GM18511 (cell line): ENCODE data around the gene SUCO.

ENCODE experiments used
- ATAC-seq: cut with Tn5 transposase; IDR thresholded peaks from one replicate; pipeline ENCODE4 v1.9.1; 2021; ENCODE audit warnings: mild to moderate bottlenecking, moderate library complexity; ENCODE audit not compliant: unreplicated experiment

The SUCO gene

DNA sequence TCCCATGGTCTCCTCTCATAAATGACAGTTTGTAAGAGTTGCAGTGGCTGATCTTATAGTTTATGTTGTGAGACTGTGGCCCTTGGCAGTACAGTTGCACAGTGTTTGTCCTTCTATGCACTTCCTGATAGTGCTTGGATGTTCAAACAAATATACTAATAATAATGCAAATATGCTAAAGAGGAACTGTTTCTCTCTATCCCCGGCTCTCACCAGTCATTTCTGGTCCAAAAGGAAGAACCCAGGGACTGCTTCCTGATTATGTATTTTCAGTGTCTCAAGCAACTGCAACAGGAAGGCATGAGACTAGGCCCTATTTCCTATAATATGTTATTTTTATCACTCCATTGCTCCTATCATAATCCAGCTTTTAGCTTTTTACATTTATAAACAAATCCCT, 17.0 kb upstream of the SUCO start:
- no peak for ATAC-seq

DNA sequence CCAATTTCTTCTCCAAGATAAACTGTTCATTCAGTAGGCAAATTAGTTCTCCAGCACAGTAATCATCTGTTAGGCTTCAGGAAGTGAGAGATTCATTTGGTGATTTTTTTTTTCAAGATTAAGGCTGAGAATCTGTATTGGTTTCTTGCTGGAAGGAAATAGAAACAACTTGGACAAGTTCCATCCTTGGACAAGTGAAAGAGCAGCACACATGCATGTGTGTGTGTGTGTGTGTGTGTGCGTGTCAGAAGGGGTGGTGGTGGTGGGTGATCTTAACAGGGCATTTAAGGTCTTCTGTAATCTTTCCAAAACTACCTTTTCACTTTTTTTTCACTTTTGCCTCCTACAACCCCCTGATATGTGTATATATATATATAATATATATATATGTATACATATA, 15.9 kb upstream of the SUCO start:
- no peak for ATAC-seq

DNA sequence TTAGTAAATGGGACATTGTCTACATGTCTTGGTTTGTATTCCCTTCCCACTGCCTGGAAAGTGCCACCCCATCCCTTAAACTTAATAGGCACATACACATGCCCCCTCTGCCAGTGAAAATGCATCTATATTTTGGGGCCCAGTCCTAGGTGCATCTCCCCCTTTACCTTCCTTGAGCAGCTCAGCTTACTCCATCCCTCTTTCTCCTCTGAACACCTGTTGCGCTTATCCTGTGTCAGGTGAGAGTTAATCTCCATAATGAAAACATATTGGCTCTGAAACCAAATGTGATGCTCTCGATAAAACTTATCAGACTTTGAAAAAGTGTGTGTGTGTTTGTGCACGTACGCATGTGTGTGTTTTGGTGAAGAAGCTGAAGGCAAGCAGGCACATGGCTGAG, 15.4 kb upstream of the SUCO start:
- ATAC-seq = no peak

- ATAC-seq = no peak
Measured at GRCh38 chr1:172529304-172529703, 3.6 kb upstream of the SUCO start.

GRCh38 chr1:172530000-172530399, 3.0 kb upstream of the SUCO start:
- ATAC-seq = no peak

GRCh38 chr1:172531412-172532182, 1.4 kb upstream of the SUCO start:
- ATAC-seq = no peak

DNA sequence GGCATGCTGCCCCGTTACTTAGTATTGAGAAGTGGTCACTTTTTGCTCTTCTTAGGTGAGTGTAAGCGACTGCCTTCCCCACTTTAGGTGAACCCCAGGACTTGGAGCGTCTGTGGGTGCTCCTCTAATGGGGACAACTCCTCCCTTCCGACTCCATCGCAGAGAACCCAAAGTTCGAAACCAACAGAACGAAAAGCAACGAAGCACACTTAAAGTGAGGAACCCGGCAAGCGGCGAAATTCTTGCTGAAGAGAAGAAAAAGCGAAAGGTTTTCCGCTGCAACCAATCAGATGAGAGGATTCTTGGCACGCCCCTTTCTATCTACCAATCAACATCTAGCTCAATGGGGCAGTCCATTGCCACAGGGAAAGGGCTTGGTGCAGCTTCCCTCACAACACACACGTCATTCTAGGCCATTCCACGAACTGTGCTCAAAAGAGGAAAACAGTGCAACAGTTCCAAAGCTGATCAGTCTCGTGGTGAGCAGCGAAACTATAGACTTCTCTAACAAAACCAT, 709 bp upstream of the SUCO start:
- ATAC-seq = peak; percentile 78

DNA sequence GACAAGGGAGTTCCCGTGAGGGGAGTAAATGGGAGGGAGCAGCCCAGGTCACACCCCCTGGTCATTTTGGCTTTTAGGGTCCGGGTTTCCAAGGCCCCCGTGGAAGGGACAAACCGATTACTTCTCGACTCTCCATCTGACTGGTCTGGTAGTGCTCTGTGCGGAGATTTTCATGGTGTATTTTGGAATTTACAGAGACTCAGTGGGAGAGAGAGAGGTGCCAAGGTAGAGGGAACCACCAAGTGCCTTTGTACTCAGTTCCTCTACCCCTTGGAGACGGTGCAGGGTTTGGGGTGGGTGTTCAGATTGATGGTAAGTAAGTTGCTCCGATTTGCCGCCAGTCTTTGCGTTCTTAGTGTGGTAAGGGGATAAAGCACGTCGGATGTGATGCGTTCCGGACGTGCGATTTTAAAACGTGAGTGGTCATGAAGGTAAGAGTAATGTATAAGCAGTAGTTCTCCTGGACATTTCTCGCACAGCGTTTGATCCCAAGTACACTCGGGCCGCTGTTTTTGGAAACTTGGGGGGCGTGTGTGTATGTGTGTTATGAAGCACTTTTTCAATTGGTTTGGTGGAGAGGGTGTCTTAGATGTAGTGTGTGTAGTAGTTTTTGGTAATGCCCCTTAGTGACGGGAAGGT, 682 bp downstream of the SUCO start:
- peak; percentile 2 for ATAC-seq

DNA sequence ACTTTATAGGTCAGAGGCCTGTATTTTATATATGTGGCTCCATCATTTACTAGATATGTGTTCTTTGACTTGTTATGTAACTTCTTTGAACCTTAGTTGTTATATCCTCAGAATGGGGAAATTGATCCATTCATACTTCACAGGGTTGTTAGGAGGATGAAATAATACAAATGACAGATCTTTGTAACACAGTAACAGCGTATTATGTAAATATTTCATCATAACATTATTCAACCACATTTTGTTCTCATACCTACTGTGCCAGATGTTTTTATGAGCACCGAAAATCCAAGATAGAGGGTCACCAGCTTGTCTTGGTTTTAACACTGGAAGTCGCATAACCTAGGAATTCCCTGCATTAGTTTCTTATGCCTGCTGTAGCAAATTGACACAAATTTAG, 3.3 kb downstream of the SUCO start:
- no peak for ATAC-seq

- no peak for ATAC-seq
Measured at GRCh38 chr1:172537366-172537765, 4.4 kb downstream of the SUCO start.

GRCh38 chr1:172537827-172538391, 5.0 kb downstream of the SUCO start:
- no peak for ATAC-seq

- no peak for ATAC-seq
Measured at GRCh38 chr1:172540635-172541034, 7.7 kb downstream of the SUCO start.

DNA sequence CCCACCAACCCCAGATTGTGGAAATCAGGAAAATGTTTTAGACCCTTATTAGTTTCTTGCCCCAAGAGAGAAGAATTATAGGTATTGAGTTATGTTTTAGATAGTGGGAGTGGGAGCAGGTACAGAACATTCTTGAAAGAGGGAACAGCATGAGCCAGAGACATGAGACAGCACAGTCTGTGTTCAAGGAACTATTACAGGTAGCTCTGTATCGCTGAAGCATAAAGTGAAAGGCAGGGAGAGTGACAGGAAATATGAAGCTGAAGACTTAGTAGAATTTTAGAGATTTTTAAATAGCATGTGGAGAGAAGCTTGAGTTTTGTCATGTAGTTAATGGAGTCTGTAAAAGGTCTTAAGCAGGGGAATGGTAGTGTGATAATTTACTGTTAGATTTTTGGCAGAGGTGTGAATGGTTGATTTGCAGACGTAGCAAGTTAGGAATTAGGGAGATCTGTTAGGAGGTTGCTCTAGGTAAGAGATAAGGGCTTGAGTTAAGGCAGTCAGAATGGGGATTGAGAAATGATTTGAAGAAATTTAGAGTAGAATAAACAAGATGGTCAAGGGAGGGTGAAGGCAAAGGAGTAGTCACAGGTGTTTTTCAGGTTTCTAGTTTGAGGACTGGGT, 11.6 kb downstream of the SUCO start:
- peak; percentile 7 for ATAC-seq

DNA sequence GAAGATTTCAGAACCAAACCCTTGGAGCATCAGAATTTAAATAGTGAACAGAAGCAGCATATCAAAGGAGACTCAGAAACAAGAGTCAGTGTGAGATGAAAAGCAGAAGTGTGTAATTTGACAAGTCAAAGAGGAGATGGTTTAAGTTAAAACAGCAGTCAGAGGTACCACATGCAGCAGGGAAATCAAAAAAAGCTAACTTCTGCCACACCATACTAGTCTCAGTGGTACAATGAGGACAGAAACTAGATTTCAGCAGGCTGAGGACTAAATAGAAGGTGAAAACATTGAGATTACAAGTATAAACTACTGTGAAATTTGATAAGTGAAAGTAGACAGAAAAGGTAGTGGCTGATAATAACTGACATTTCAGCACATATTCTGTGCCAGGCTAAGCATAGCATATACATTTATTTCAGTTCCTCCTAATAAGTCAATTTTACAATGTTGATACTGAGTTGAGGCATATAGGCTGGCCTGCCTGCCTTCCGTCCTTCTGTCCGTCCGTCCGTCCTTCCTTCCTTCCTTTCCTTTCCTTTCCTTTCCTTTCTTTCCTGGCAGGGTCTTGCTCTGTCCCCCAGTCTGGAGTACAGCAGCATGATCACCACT, 12.6 kb downstream of the SUCO start:
- ATAC-seq = peak; percentile 90

DNA sequence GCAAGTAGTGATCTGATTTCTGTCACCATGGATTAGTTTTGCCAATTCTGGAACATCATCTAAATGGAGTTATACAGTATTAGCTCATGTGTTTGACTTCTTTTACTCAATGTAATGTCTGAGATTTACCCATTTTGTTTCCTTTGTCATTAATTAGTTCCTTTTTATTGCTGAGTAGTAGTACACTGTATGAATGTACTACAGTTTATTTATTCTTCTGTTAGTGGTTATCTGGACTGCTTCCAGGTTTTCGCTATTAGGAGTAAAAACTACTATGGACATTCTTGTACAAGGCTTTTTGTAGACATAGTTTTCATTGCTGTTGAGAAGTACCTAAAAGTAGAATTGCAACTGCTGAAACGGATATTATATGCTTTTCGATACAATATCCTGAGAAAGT, 14.1 kb downstream of the SUCO start:
- no peak for ATAC-seq

- ATAC-seq = no peak
Measured at GRCh38 chr1:172549621-172550280, 16.8 kb downstream of the SUCO start.

GRCh38 chr1:172551279-172551678, 18.3 kb downstream of the SUCO start:
- ATAC-seq = no peak

DNA sequence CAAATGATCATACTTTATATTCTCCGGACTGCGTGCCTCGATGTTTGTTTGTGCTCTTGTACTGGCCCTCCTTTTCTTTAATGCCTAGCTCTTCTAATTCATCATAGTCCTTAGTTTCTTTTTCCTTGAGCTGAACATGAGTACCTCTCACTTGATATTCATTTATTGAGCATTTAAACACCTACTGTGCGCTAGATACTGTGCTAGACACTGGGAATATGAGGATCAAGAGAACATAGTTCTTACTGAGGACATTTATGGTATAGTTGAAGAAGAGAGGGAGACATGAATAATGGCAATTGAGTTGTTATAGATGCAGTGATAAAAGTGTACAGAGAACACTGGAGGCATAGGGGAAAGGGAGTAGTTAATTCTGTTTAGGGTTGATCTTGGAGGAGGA, 22.0 kb downstream of the SUCO start:
- no peak for ATAC-seq

GRCh38 chr1:172556461-172556860, 23.5 kb downstream of the SUCO start:
- no peak for ATAC-seq

DNA sequence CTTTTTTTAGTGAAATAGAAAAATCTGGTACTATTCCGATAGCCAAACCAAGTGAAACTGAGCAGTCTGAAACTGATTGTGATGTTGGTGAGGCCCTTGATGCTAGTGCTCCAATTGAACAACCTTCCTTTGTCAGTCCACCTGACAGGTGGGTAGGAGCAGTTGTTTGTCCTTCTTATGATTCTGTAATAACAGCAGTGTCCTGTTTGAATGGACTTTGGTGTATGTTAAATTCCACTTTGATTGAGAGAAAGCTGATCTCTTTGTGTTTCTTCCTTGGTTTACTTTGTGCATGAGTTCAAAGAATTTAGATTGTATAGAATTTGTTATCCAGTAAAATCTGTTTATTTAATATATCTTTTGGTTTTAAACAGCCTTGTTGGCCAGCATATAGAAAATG, 24.3 kb downstream of the SUCO start:
- ATAC-seq = no peak
